ENCODE data around the gene ATP6V0C.

DNA sequence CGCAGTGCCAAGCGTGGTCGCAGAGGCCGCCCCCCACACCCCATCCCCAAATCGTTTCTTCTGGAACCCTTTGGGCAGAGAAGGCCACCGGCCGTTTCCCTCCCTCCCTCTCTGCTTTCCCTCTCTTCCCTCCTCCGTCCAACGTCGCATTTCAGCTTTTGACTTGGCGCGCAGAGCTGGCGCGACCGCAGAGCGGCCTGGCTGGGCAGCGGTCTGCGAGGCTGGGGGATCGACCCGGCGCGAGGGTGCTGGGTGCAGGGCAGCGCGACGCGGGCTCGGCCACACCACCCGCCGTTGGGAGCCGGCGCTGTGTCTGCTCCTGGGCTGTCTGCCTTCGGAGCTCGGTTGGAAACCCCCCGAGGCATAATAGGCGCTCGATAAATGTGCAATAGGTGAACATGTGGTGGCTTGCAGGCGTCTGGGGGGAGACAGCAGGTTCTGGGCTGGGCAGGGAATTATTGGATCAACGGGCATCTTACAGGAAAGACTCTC is 45.5 kb upstream of the ATP6V0C start:
- TF ChIP-seq POLR2A (IDR thresholded peaks at IDR 0.05) (no peak), POLR2AphosphoS5 (IDR thresholded peaks at IDR 0.05) (peak; percentile 32)
- TF ChIP-seq, protein P1, sequence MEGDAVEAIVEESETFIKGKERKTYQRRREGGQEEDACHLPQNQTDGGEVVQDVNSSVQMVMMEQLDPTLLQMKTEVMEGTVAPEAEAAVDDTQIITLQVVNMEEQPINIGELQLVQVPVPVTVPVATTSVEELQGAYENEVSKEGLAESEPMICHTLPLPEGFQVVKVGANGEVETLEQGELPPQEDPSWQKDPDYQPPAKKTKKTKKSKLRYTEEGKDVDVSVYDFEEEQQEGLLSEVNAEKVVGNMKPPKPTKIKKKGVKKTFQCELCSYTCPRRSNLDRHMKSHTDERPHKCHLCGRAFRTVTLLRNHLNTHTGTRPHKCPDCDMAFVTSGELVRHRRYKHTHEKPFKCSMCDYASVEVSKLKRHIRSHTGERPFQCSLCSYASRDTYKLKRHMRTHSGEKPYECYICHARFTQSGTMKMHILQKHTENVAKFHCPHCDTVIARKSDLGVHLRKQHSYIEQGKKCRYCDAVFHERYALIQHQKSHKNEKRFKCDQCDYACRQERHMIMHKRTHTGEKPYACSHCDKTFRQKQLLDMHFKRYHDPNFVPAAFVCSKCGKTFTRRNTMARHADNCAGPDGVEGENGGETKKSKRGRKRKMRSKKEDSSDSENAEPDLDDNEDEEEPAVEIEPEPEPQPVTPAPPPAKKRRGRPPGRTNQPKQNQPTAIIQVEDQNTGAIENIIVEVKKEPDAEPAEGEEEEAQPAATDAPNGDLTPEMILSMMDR (IDR thresholded peaks at IDR 0.05): no peak

Measured in prostate gland (tissue), 2 donors.